Thymus (tissue), 14 donors: Measurements from ENCODE around the gene IFNL4. TPM values are rescaled to one million over a fixed set of nuclear protein-coding genes. Genes with fewer than 3 reads are reported as not detected.

Experiments
- DNase-seq, 9 donors: peaks; one replicate each; pipeline ENCODE4 v3.0.0-alpha.2; 2013; ENCODE audit warnings: low spot score in 9 of 9, low read depth in 6 of 9, missing footprints in 1 of 9
- H3K27ac ChIP-seq, 2 donors: one replicate each; pipeline ENCODE4 v1.5.1; 2013; ENCODE audit warnings: control low read depth in 1 of 2, low read depth in 1 of 2, low read length in 1 of 2, mild to moderate bottlenecking in 1 of 2, moderate library complexity in 1 of 2
- H3K27me3 ChIP-seq, 2 donors: one replicate each; pipeline ENCODE4 v1.5.1; 2013; ENCODE audit warnings: low read length in 1 of 2; ENCODE audit not compliant: control insufficient read depth in 2 of 2, insufficient read depth in 1 of 2
- H3K36me3 ChIP-seq, 2 donors: one replicate each; pipeline ENCODE4 v1.5.1; 2013; ENCODE audit warnings: low read length in 1 of 2, mild to moderate bottlenecking in 1 of 2, moderate library complexity in 1 of 2; ENCODE audit not compliant: control insufficient read depth in 2 of 2, insufficient read depth in 2 of 2
- H3K4me1 ChIP-seq, 2 donors: one replicate each; pipeline ENCODE4 v1.5.1; 2013; ENCODE audit warnings: low read length in 2 of 2; ENCODE audit not compliant: control insufficient read depth in 2 of 2, insufficient read depth in 2 of 2
- H3K4me3 ChIP-seq, 2 donors: one replicate each; pipeline ENCODE4 v1.5.1; 2013; ENCODE audit warnings: low read length in 2 of 2, control low read depth in 1 of 2, mild to moderate bottlenecking in 1 of 2
- H3K9me3 ChIP-seq, 2 donors: one replicate each; pipeline ENCODE4 v1.5.1; 2013; ENCODE audit warnings: low read length in 1 of 2, mild to moderate bottlenecking in 1 of 2; ENCODE audit not compliant: control insufficient read depth in 2 of 2, insufficient read depth in 1 of 2
- WGBS: extraction: QIAGEN DNeasy Blood & Tissue Kit; methylation state at CpG from one replicate; pipeline ENCODE4 v1.1.7; 2013; 5-methylcytosine and 5-hydroxymethylcytosine counted together
- long read RNA-seq, 10 donors: transcript quantifications; one replicate each; lab custom pipeline, GENCODE V29; 2026
- polyA plus RNA-seq: library from polyadenylated mRNA; stranded (reverse); fragments of 200-250 nt; gene quantifications from one replicate; pipeline ENCODE4 v1.2.3, GENCODE V29; 2013
- total RNA-seq: library from RNA; stranded (reverse); fragments of 120-200 nt; gene quantifications from one replicate; pipeline ENCODE4 v1.2.4, GENCODE V29; 2013
- donor health status: healthy.

The IFNL4 gene
- total RNA-seq (not detected), polyA plus RNA-seq (0.05 TPM)
- long read RNA-seq, donor 1: 0 reads
- long read RNA-seq, donor 2: 0 reads
- long read RNA-seq, donor 3: 0 reads
- long read RNA-seq, donor 4: 0 reads
- long read RNA-seq, donor 5: 0 reads
- long read RNA-seq, donor 6: 0 reads
- long read RNA-seq, donor 7: 0 reads
- long read RNA-seq, donor 8: 0 reads
- long read RNA-seq, donor 9: 0 reads
- long read RNA-seq, donor 10: 0 reads

GRCh38 chr19:39248806-39249205, at the start of gene IFNL4:
Gene IFNL4, minus strand, starts transcription at chr19:39248856.
- H3K36me3 ChIP-seq: no peaks in the 10 kb centered on the region
- no peak for DNase-seq
- WGBS: 89% methylated on average over 13 of the region's 13 CpGs
- H3K27ac ChIP-seq: no peak within 1 kb of the TSS
- no peaks in the 10 kb centered on the region for H3K9me3 ChIP-seq
- H3K27me3 ChIP-seq: peaks cover 9 to 51% of the 10 kb centered on the region in 2 donors
- peaks cover 0 to 5% of the 10 kb centered on the region in 2 donors for H3K4me1 ChIP-seq
- no peak within 1 kb of the TSS for H3K4me3 ChIP-seq

- peaks cover 0 to 9% of the 10 kb centered on the region in 2 donors for H3K27me3 ChIP-seq
- H3K27ac ChIP-seq: no peak overlapping the region
- no peaks in the 10 kb centered on the region for H3K4me1 ChIP-seq
- H3K4me3 ChIP-seq: no peak overlapping the region
- no peaks in the 10 kb centered on the region for H3K9me3 ChIP-seq
- no peaks in the 10 kb centered on the region for H3K36me3 ChIP-seq
- 42% methylated on average over 17 of the region's 17 CpGs for WGBS
- DNase-seq: no peak
Measured at GRCh38 chr19:39297931-39298634, 49.4 kb upstream of the IFNL4 start.

- Histone ChIP-seq H3K4me3 (no peak overlapping the region), H3K36me3 (no peaks in the 10 kb centered on the region), H3K27ac (no peak overlapping the region), H3K27me3 (peaks cover 0 to 7% of the 10 kb centered on the region in 2 donors), H3K9me3 (no peaks in the 10 kb centered on the region), H3K4me1 (no peaks in the 10 kb centered on the region)
- no peak for DNase-seq
- 90% methylated on average over 4 of the region's 4 CpGs for WGBS
Measured at GRCh38 chr19:39296906-39297305, 48.2 kb upstream of the IFNL4 start.

- H3K27me3 ChIP-seq: peaks cover 0 to 10% of the 10 kb centered on the region in 2 donors
- DNase-seq: peak in 1 of 9 donors; percentile 7
- H3K36me3 ChIP-seq: no peaks in the 10 kb centered on the region
- H3K27ac ChIP-seq: no peak within 1 kb of the TSS
- H3K4me1 ChIP-seq: no peaks in the 10 kb centered on the region
- H3K9me3 ChIP-seq: no peaks in the 10 kb centered on the region
- H3K4me3 ChIP-seq: no peak within 1 kb of the TSS
- 94% methylated on average over 11 of the region's 11 CpGs for WGBS
Measured at GRCh38 chr19:39296055-39296645, 47.5 kb upstream of the IFNL4 start, which contains the start of gene IFNL1. Gene IFNL1, plus strand, starts transcription at chr19:39296407. Its CDS starts 15 bp downstream, at chr19:39296422.

GRCh38 chr19:39293394-39293793, 44.7 kb upstream of the IFNL4 start:
- 91% methylated on average over 4 of the region's 4 CpGs for WGBS
- no peak for DNase-seq
- H3K9me3 ChIP-seq: no peaks in the 10 kb centered on the region
- H3K27ac ChIP-seq: no peak overlapping the region
- no peak overlapping the region for H3K4me3 ChIP-seq
- H3K27me3 ChIP-seq: peaks cover 0 to 18% of the 10 kb centered on the region in 2 donors
- no peaks in the 10 kb centered on the region for H3K36me3 ChIP-seq
- H3K4me1 ChIP-seq: no peaks in the 10 kb centered on the region

- H3K4me3 ChIP-seq: no peak overlapping the region
- H3K27ac ChIP-seq: no peak overlapping the region
- peaks cover 0 to 6% of the 10 kb centered on the region in 2 donors for H3K27me3 ChIP-seq
- H3K36me3 ChIP-seq: no peaks in the 10 kb centered on the region
- no peaks in the 10 kb centered on the region for H3K4me1 ChIP-seq
- WGBS: 98% methylated on average over 1 of the region's 1 CpG
- H3K9me3 ChIP-seq: no peaks in the 10 kb centered on the region
- DNase-seq: no peak
Measured at GRCh38 chr19:39284032-39284431, 35.4 kb upstream of the IFNL4 start.

GRCh38 chr19:39282021-39282420, 33.4 kb upstream of the IFNL4 start:
- Histone ChIP-seq H3K4me1 (no peaks in the 10 kb centered on the region), H3K27me3 (peaks cover 0 to 4% of the 10 kb centered on the region in 2 donors)
- 75% methylated on average over 1 of the region's 1 CpG for whole genome bisulfite sequencing

GRCh38 chr19:39277598-39277997, 28.9 kb upstream of the IFNL4 start:
- 90% methylated on average over 7 of the region's 7 CpGs for WGBS
- no peaks in the 10 kb centered on the region for H3K36me3 ChIP-seq
- no peaks in the 10 kb centered on the region for H3K9me3 ChIP-seq
- peaks cover 0 to 5% of the 10 kb centered on the region in 2 donors for H3K27me3 ChIP-seq
- no peaks in the 10 kb centered on the region for H3K4me1 ChIP-seq
- no peak for DNase-seq
- no peak overlapping the region for H3K4me3 ChIP-seq
- H3K27ac ChIP-seq: no peak overlapping the region

More at GRCh38 chr19:39282021-39282420, 33.4 kb upstream of the IFNL4 start:
- Histone ChIP-seq H3K4me3 (no peak overlapping the region), H3K36me3 (no peaks in the 10 kb centered on the region), H3K9me3 (no peaks in the 10 kb centered on the region), H3K27ac (no peak overlapping the region)
- no peak for DNase-seq

GRCh38 chr19:39276740-39277139, 28.1 kb upstream of the IFNL4 start:
- 97% methylated on average over 5 of the region's 5 CpGs for WGBS
- Histone ChIP-seq H3K27me3 (peaks cover 0 to 4% of the 10 kb centered on the region in 2 donors), H3K4me1 (no peaks in the 10 kb centered on the region), H3K27ac (no peak overlapping the region), H3K4me3 (no peak overlapping the region), H3K9me3 (no peaks in the 10 kb centered on the region), H3K36me3 (no peaks in the 10 kb centered on the region)
- DNase-seq: no peak
